Transverse colon (tissue), 4 donors: Measurements from ENCODE around the gene RPL38. TPM values are rescaled to one million over a fixed set of nuclear protein-coding genes. Genes with fewer than 3 reads are reported as not detected.

Experiments used
- DNase-seq: peaks from one replicate; pipeline ENCODE4 v3.0.0-alpha.2; 2019
- H3K27ac ChIP-seq, 4 donors: fragments of 200-600 bp; sonication (generic); 2 replicates each; pipeline ENCODE4 v1.5.1; 2016 to 2018; ENCODE audit warnings: inconsistent platforms in 4 of 4
- H3K27me3 ChIP-seq: fragments of 200-600 bp; sonication (generic); 2 replicates; pipeline ENCODE4 v1.5.1; 2017; ENCODE audit warnings: inconsistent platforms
- H3K36me3 ChIP-seq, 4 donors: fragments of 200-600 bp; sonication (generic); 2 replicates each; pipeline ENCODE4 v1.5.1; 2017 to 2019; ENCODE audit warnings: inconsistent platforms in 4 of 4
- H3K4me1 ChIP-seq, 4 donors: fragments of 200-600 bp; sonication (generic); 2 replicates each; pipeline ENCODE4 v1.5.1; 2017 to 2020; ENCODE audit warnings: inconsistent platforms in 4 of 4
- H3K4me3 ChIP-seq, 4 donors: fragments of 200-600 bp; sonication (generic); 1 replicate in 1 of 4; 2 replicates in 3 of 4; pipeline versions ENCODE4 v1.5.1 to v1.6.1; 2017 to 2019; ENCODE audit warnings: inconsistent platforms in 4 of 4
- H3K9me3 ChIP-seq, 2 donors: fragments of 200-600 bp; sonication (generic); 2 replicates each; pipeline ENCODE4 v1.5.1; 2017 to 2019; ENCODE audit warnings: inconsistent platforms in 2 of 2
- EP300 ChIP-seq: sonication (generic); formaldehyde crosslinking; IDR thresholded peaks from one replicate; pipeline ENCODE4 v1.6.1; 2017; ENCODE audit warnings: antibody characterized with exemption, low read depth
- POLR2A ChIP-seq: fragments of 450-650 bp; IDR thresholded peaks from one replicate; pipeline ENCODE4 v1.6.1; 2016; ENCODE audit warnings: antibody characterized with exemption, mild to moderate bottlenecking, moderate library complexity
- POLR2AphosphoS5 ChIP-seq, 3 donors: sonication (generic); formaldehyde crosslinking; IDR thresholded peaks; one replicate each; pipeline ENCODE4 v1.6.1; 2016; ENCODE audit warnings: antibody characterized with exemption in 3 of 3
- WGBS, 2 donors: methylation state at CpG; one replicate each; pipeline ENCODE4 v1.1.5; 2018; ENCODE audit warnings: low coverage in 1 of 2; 5-methylcytosine and 5-hydroxymethylcytosine counted together
- in situ Hi-C, 4 donors: fragments of 200-750 bp; cut with MboI; loops; one replicate each; pipeline versions ENCODE4 v1.15.0 to v1.15.1; 2017; ENCODE audit warnings: low sequenced_read_pairs in 3 of 4, low pct_ligation_motif_present in 1 of 4, low pct_unique_long_range_greater_than_20kb in 1 of 4
- intact Hi-C: fragments of 100-400 bp; cut with DNase I; formaldehyde crosslinking; loops from one replicate; pipeline ENCODE4 v1.15.1; 2023; ENCODE audit warnings: low total_unique reads
- total RNA-seq, 4 donors: library from RNA; depleted of rRNA; stranded (reverse); fragments of >200 nt; gene quantifications; one replicate each; pipeline ENCODE4 v1.1.0, GENCODE V29; 2016
- TF ChIP-seq, protein P1 (sequence below), 5 experiments: fragments of 200-600 bp in 3 of 5; fragments of 450-650 bp in 2 of 5; sonication (generic) in 3 of 5; IDR thresholded peaks; 1 replicate in 2 of 5; 2 replicates in 3 of 5; pipeline ENCODE4 v1.5.1; 2016 to 2017; ENCODE audit warnings: antibody characterized with exemption in 5 of 5, inconsistent platforms in 3 of 5, mild to moderate bottlenecking in 2 of 5, moderate library complexity in 1 of 5

RPL38 gene
- total RNA-seq, 4 donors from 2014 or later = 65.1 to 310 (median 203) TPM

DNA sequence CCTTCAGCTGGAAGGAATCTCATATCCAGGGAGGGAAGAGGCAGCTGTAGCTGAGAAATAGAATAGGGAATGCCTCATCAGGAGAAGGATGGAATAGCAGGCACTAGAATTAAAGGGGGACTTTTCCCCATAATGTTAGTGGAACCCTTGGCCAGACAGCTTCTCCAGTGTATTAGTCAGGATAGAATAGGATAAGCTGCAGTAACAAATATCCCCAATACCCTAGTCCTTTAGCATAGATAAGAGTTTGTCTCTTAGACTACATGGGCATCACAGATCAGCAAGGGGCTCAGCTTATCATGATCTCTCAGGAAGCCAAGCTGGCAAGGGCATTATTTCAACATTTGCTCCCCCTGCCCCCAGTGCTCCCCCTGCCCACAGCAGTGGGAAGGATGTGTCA is 44.7 kb upstream of the RPL38 start:
- Histone ChIP-seq H3K27ac (no peak overlapping the region), H3K4me1 (no peaks in the 10 kb centered on the region), H3K9me3 (no peaks in the 10 kb centered on the region), H3K36me3 (no peaks in the 10 kb centered on the region), H3K4me3 (no peak overlapping the region), H3K27me3 (no peaks in the 10 kb centered on the region)
- in situ Hi-C loops (loop anchor here in 1 of 4 donors (25.0 kb wide), 1 partner anchor 721 kb away; no protein-coding TSS in a partner anchor), intact Hi-C loops (no loop called here)
- DNase-seq = no peak
- TF ChIP-seq EP300 (no peak), POLR2AphosphoS5 (IDR thresholded peaks at IDR 0.05) (no peak), POLR2A (no peak)
- TF ChIP-seq, protein P1, sequence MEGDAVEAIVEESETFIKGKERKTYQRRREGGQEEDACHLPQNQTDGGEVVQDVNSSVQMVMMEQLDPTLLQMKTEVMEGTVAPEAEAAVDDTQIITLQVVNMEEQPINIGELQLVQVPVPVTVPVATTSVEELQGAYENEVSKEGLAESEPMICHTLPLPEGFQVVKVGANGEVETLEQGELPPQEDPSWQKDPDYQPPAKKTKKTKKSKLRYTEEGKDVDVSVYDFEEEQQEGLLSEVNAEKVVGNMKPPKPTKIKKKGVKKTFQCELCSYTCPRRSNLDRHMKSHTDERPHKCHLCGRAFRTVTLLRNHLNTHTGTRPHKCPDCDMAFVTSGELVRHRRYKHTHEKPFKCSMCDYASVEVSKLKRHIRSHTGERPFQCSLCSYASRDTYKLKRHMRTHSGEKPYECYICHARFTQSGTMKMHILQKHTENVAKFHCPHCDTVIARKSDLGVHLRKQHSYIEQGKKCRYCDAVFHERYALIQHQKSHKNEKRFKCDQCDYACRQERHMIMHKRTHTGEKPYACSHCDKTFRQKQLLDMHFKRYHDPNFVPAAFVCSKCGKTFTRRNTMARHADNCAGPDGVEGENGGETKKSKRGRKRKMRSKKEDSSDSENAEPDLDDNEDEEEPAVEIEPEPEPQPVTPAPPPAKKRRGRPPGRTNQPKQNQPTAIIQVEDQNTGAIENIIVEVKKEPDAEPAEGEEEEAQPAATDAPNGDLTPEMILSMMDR (IDR thresholded peaks at IDR 0.05) = no peak

DNA sequence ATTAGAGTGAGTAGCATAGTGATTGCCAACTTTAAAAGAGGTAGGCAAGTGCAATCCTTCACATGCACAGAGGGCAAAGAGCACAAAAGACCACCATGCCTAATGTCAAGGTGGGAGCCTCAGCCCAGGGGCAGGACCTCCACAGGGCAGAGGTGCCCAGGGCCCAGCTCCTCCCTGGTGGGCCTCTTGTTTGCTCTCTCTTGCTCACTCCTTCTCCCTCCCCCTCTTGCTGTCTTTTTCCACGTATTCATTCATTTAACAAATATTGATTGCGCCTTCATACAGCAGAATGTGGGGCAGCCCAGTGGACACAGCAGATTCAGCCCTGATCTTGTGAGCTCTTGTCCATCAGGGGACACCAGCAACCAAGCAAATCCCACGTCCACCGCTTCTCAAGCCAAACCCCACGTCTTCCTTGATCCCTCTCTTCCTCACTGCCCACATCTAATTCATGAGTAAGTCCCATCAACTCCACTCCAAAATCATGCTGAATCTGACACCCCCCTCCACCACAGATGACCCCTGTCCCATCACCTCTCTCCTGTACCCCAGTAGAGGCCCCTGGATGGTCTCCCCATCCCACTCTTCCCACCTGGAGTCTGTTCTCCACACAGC is 44.1 kb upstream of the RPL38 start:
- no peaks in the 10 kb centered on the region for H3K4me1 ChIP-seq
- intact Hi-C loops = no loop called here
- no peaks in the 10 kb centered on the region for H3K9me3 ChIP-seq
- H3K36me3 ChIP-seq = no peaks in the 10 kb centered on the region
- H3K4me3 ChIP-seq = no peak overlapping the region
- in situ Hi-C loops = loop anchor here in 1 of 4 donors (25.0 kb wide), 1 partner anchor 722 kb away; no protein-coding TSS in a partner anchor
- no peaks in the 10 kb centered on the region for H3K27me3 ChIP-seq
- DNase-seq = no peak
- no peak overlapping the region for H3K27ac ChIP-seq
- 88 to 92% methylated on average over 5 of the region's 5 CpGs for WGBS, 2 donors
- TF ChIP-seq POLR2AphosphoS5 (IDR thresholded peaks at IDR 0.05) (no peak), POLR2A (no peak), EP300 (no peak)
- TF ChIP-seq, protein P1 (IDR thresholded peaks at IDR 0.05) = no peak

DNA sequence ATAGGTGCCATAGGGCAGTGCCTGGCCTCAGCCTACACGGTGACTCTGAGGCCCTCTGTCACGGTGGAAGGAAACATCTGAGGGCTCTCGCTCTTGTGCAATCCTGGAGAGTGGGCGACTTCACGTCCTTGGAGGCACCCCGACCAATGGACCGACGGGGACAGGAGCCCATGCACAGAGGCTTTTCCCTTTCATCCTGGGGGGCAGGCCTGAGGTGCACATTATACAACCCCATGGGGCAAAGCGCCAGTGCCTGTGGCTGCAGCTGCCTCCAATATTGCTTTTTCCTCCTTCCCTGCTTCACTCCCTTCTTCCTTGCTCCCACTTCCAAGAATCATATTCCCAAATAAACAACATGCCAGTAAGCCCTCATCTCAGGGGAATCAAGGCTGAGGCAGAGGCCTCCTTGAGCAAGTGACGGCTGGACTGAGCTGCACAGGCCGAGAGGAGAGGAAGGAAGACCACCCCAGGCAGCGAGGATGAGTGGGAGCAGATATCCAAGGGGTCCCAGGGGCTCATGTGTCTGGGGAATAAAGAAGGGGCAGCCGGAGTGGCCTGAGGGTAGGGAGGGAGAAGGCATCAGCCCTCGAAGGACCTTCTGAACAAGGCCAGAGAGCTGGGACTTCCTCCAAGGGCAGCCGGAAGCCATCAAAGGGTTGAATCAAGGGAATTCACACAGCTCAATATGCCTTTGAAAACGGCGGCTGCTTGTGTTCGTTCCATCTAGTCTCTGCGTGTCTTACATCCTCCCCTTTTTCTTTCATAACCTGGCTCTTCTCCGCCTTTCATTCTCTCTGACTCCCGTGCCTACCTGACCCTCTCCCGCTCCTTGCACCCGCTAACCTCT is 42.6 kb upstream of the RPL38 start:
- Histone ChIP-seq H3K4me3 (no peak overlapping the region), H3K27me3 (peaks cover 4% of the 10 kb centered on the region), H3K36me3 (no peaks in the 10 kb centered on the region), H3K4me1 (no peaks in the 10 kb centered on the region), H3K9me3 (no peaks in the 10 kb centered on the region), H3K27ac (no peak overlapping the region)
- in situ Hi-C loops (loop anchor here in 1 of 4 donors (25.0 kb wide), 1 partner anchor 724 kb away; no protein-coding TSS in a partner anchor), intact Hi-C loops (no loop called here)
- WGBS, 2 donors = 68 to 80% methylated on average over 2 to 23 of the region's 23 CpGs
- DNase-seq = no peak
- TF ChIP-seq, protein P1 (IDR thresholded peaks at IDR 0.05) = no peak
- TF ChIP-seq POLR2A (no peak), EP300 (no peak)

DNA sequence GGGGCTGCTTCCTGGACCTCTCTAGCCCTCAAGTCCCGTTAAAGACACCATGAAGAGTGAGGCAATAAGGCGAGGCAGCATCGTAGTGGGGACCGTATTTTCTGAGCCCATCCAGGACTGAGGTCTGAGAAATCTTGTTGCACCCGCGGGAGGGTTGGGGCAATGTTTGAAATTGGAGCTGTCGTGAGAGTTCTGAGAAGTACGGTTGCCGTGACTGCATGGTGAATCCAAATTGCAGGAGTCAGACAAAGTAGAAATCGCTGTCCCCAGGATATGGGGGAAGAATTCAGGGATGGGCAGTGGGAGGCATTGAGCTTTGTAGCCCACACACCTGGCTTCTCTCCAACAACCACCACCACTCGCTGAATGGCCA is 42.0 kb upstream of the RPL38 start:
- Histone ChIP-seq H3K27ac (no peak overlapping the region), H3K27me3 (peaks cover 8% of the 10 kb centered on the region), H3K9me3 (no peaks in the 10 kb centered on the region), H3K4me3 (no peak overlapping the region), H3K36me3 (no peaks in the 10 kb centered on the region), H3K4me1 (no peaks in the 10 kb centered on the region)
- TF ChIP-seq, protein P1 (IDR thresholded peaks at IDR 0.05) = no peak
- TF ChIP-seq EP300 (no peak), POLR2A (no peak), POLR2AphosphoS5 (IDR thresholded peaks at IDR 0.05) (no peak)
- DNase-seq = no peak
- in situ Hi-C loops (loop anchor here in 1 of 4 donors (25.0 kb wide), 1 partner anchor 724 kb away; no protein-coding TSS in a partner anchor), intact Hi-C loops (no loop called here)
- 57 to 78% methylated on average over 2 to 11 of the region's 11 CpGs for WGBS, 2 donors
